ENCODE data around the gene TESPA1.
"Not testable (repeated sequence)": the region's sequence is repeated elsewhere in the genome, so short reads cannot be mapped to it uniquely, and the experiment has no call there.

The TESPA1 gene, protein sequence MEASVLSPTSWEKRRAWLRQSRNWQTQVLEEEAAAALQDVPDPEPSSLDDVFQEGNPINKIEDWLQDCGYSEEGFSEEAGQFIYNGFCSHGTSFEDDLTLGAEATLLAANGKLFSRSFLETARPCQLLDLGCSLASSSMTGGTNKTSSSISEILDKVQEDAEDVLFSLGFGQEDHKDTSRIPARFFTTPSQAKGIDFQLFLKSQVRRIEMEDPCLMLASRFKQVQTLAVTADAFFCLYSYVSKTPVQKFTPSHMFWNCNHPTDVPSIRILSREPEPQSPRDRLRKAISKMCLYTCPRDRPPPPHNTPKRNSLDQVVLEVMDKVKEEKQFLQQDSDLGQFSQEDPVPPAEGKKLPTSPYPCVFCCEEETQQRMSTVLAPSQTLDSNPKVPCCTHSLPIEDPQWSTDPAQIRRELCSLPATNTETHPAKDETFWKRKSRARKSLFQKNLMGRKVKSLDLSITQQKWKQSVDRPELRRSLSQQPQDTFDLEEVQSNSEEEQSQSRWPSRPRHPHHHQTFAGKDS

DNA sequence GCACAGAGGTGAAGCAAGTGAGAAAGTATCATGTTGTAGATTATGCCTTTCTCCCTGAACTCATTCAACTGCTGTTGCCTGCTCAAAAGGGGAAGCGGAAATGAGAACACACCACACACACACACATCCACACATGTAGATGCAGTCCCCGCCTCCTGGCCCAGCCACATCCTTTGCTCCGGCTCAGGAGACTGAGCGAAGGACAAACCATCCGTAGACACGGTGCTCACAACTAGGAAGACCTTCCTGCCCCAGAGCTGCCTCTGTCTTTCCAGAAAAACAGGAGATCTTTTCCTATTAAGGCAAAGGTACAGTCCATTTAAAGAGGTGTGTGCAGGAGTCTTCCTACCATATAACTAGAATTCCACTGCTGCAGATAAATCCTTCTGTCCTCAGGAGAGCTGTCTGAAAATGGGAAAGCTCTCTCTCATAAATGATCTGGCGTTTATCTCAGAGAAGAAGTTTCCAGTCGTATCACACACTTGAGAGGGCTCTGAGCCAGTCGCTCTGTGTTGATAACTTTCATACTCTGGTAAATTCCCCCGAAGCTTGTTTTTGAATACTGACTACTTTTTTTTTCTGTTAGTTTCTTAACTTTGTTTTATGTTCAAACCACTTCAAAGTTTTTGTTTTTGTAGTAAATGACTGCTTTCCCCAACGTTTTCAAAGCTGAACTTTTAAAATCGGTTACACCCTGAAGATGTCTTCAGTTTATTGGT is at the start of gene TESPA1:
TSS of gene TESPA1 (minus strand) at position 105 of the 719 bp plus-strand sequence. CDS start 10,200 bp downstream, outside the sequence.
- peak; percentile 91 for DNase-seq

DNA sequence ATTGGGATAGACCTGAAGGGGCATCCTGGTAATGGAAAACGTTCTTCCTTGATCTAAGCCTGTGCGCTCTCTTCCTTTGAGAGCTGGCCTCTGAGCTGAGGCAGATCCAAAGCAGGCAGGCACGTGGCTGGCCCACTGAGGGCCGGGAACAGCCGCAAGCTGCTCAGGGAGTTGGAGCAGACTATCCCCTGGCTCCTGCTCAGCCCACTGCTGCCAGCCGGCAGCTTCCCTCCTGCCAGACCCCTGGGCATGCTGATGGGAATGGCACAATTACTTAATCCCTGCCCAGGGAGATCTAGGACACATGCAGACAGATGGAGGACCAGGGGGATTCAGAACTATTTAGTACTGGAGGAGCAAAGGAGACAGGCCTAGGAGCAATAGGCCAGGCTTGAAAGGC is 49.7 kb upstream of the TESPA1 start:
- DNase-seq = no peak

DNA sequence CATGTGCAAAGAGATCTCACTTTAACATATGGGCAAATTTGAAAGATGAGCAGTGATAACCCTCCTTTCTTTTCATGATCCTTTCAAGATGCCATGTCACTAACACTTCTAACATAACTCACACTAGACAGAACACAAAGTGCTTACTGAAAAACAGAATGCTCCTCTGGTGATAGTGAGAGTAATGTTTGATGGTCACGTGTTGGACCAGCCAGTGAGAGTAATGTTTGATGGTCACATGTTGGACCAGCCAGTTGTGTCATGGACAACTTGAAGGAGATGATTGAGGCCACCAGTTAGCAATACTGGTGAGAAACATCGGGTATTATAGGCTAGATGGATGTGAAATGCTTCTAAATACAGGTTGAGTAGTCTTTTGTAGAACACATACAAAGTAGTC is 40.9 kb upstream of the TESPA1 start:
- no peak for DNase-seq

GRCh38 chr12:55024575-55024974 is 40.0 kb upstream of the TESPA1 start:
- no peak for DNase-seq

DNA sequence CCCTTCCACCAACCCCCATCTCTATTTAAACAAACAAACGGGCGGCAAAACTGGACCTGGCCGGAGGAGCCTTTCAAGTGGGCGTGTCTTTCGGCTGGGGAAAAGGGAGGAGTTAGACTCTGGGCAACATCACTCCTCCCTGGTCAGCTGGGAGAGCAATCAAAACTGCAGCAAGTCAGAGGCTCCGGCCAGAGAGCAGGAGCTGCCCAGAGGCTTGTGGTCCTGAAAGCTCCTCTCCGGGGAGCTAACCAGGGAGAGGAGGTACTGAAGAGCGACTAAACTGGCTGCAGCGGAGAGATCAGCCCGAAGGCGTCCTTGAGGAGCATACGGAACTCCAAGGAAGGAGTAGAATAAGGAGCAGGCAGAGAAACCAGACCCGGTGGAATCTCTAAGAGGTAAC is 35.2 kb upstream of the TESPA1 start, which contains the start of gene NEUROD4:
TSS of gene NEUROD4 (plus strand) at position 191 of the 400 bp plus-strand sequence. CDS start 6,466 bp downstream, outside the sequence.
- peak; percentile 18 for DNase-seq

DNA sequence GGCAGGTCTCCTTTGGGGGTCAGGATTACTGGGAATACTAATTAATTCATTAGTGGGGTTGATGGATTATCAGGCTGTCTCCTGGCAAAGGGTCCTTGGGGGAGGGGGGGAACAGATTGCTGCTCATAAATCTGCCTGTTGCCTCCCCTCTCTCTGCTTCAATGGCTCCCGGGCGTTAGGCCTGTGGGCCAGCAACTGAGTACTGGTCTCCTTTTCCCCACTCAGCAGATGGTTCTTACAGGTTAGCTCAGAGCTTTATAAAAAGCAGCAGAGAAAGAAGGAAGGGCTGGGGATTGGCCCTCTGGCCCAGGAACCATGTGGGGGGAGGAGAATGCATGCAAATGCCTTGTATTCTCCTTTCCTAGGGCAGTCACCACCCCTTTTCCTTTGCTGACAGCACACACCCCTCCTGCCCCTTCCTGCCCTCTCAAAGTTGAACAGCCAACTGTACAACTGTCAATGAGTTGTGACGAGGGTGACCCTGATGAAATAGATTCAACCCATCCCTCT is 32.9 kb upstream of the TESPA1 start:
- no peak for DNase-seq

DNA sequence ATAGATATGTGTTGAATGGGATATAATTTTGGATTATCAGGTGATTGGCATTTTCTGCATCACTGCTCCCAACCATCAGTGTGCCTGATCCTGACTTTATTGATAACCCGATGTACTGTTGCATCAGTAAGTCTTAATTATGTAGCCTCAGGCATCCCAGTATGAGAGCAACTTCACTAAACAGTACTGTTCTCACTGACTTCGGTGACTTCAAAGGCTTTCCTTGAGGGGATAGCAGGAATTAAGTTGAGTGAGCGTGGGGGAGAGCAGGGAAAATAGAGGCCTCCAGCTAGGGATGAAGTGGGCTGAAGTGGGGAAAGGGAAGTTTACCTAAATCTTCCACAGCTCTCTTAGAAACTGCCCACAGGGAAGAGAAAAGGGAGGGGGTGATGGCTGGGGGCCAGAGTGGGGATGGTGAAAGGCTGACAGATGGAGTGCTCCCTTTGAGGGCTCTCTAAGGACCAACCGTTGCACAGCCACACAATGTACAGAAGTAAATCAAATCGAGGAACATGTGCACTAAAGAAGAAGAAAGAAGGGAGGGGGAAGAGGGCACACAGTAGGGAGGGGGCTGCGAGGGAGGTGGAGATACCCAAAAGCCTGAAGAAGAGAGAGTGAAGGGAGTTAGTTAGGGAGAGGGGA is 24.5 kb upstream of the TESPA1 start:
- DNase-seq = no peak

GRCh38 chr12:55002355-55002754 is 17.8 kb upstream of the TESPA1 start:
- no peak for DNase-seq

- no peak for DNase-seq
These were observed 16.8 kb upstream of the TESPA1 start for GRCh38 chr12:55001198-55001868.

DNA sequence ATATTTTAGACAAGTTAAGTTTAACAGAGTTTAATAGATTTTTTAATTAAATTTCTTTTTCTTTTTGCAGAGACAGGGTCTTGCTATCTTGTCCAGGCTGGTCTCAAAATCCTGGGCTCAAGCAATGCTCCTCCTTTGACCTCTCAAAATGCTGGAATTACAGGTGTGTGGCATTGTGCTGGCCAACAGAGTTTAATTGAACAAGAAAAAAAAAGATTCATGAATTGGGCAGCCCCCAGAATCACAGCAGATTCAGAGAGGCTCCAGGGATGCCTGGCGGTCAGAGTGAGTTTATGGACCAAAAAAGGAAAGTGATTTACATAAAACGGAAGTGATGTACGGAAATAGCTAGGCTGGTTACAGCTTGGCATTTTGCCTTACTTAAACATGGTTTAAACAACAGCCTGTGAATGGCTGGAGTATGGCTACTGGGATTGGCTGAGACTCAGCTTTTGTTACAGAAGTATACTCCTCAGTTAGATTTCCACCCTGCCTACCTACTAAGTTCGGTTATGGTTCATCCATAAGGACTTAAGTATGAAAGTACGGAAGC is 14.5 kb upstream of the TESPA1 start:
- DNase-seq = no peak

GRCh38 chr12:54997929-54998522 is 13.5 kb upstream of the TESPA1 start:
- no peak for DNase-seq

DNA sequence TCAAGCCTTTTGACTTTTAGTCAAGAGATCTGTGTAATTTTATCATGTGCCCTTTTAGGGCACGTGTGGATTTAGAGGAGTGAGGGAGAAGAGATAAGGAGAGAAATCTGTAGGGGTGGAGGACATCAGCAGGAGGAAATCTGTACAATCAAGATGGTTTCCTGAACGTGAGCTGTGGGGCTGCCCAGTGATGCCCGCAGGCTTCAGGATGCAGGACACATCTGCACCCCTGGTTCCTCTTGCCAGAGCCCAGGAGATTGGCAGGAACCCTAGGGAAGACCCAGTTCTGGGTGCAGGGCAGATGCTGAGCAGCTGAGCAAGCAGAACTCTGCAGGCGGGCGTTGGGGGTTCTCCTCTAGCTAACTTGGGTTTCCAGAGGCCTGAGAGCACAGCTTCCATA is 11.6 kb upstream of the TESPA1 start:
- no peak for DNase-seq

DNA sequence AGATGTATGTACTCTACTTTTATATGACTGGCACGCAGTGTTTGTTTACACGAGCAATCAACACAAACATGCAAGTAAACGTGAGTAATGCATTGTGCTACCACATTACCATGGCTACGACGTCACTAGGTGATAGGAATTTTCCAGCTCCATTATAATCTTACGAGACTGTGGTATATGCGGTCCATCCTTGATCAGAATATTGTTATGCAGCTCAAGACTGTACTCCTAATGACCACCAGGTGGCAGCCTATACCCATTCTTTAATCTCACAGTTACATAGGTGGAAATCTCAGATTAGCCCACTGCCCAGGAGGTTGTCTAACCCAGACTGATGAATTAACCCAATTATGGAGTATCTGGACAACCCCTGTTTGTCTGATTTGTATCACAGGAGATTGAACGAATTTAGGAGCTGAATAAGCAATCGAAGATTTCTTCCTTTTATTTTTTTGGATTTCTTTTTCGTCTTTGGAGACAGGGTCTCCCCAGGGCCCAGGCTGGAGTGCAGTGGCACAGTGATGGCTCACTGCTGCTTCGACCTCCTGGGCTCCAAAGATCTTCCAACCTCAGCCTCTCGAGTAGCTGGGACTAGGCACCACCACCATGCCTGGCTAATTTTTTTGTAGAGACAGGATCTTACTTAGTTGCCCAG is 8.7 kb upstream of the TESPA1 start:
- peak; percentile 86 for DNase-seq

GRCh38 chr12:54991991-54992375 is 7.4 kb upstream of the TESPA1 start:
- no peak for DNase-seq

DNA sequence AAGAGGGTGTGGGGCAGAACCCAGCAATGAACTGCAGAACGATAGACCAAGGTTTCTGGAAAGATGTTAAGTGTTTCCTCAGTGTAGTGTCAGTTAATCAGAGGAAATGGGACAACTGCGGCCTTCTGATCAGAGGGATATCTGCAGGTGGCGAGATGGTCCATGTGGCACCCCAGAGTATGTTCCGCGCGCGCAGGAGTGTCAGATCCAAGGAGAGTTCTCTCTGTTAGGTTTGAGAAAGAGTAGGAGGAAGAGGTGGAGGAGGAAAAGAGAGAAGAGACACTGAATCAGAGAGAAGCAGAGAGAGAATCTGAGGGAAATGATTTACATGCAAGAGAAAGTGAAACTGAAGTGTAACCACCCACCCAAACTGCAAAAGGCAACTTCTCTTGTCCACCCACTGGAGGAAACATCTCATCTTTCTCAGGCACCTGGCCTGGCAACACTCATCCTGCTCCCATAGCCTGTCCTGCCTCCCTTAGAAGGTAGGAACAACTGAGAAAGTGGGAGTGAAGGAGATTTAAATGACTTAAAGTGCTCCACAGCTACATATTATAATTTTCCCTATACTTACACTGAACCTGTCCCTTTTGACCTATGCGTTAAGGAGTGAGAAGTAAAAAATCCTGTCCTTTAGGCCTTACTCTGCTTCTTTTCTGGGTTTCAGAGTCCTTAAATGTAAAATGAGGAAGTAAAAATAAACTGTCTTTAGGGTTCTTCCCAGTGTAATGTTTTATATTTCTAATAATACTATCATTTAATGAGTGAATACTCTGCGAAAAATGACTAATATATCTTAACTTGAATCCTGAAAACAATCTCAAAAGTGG is 6.8 kb upstream of the TESPA1 start:
- peak; percentile 65 for DNase-seq

GRCh38 chr12:54989829-54990228 is 5.3 kb upstream of the TESPA1 start:
- DNase-seq = no peak

DNA sequence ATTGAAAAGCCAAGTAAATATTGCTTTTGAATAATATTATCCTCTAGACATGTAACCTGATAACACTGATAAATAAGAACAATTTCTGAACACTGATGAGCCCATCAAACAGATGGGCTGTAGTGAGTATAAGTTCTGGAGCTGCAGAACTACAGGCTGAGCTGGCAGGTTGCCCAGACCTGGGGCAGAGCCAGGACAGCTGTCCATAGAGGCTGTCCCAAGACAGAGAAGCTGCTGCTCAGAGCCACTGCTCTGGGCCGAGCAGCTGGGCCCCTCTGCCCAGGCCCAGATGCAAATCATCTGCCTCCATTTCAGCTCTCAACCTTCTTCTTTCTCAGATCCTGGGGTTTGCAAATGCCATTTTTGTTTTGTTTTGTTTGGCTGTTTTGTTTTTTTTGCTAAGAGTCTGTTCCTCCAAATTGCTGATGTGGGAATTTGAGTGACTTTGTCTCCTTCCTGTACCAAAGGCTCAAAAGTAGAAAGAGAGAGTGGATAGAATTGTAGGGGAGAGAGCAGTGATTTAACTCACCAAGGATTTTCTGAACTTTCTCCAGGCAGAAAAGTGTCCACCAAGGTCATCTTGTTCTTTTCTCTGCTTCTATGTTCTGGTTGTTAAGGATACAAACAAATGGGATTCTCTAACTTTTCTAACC is 4.0 kb upstream of the TESPA1 start:
- DNase-seq = no peak

GRCh38 chr12:54987611-54988231 is 3.2 kb upstream of the TESPA1 start:
- DNase-seq = no peak

GRCh38 chr12:54986773-54987172 is 2.2 kb upstream of the TESPA1 start:
- not testable (repeated sequence) for DNase-seq
